H1 (cell line): Measurements from ENCODE around the gene ATG9B. TPM values are rescaled to one million over a fixed set of nuclear protein-coding genes. Genes with fewer than 3 reads are reported as not detected.

ENCODE experiments used
- CTCF ChIA-PET: fragments of 300-600 bp; sonication (Branson Sonifier 250); formaldehyde crosslinking; loops from one replicate; lab custom pipeline; 2021; ENCODE audit not compliant: partially characterized antibody; lab: Charles Lee
- POLR2A ChIA-PET: fragments of 300-600 bp; sonication (Branson Sonifier 250); formaldehyde crosslinking; loops from one replicate; lab custom pipeline; 2021; ENCODE audit warnings: inconsistent platforms; ENCODE audit not compliant: partially characterized antibody; lab: Charles Lee
- DNase-seq, 2 experiments: peaks; one replicate each; pipeline versions ENCODE4 v3.0.0 to v3.0.0-alpha.2; 2010 to 2022; ENCODE audit warnings: low spot score in 2 of 2, low read depth in 1 of 2, mixed read lengths in 1 of 2
- FAIRE-seq: peaks from 2 replicates; lab custom pipeline; 2011; peaks lifted over from hg19 to GRCh38; lab: Jason Lieb, UNC
- H2AFZ ChIP-seq: 2 replicates; pipeline ENCODE4 v1.8.1; 2012; ENCODE audit warnings: low read length, inconsistent platforms
- H2AK5ac ChIP-seq: 2 replicates; pipeline ENCODE4 v1.6.1; 2013; ENCODE audit warnings: low read depth, low read length
- H2BK120ac ChIP-seq: replicated peaks from 2 replicates; pipeline ENCODE3; 2013; ENCODE audit warnings: low read depth, low read length, inconsistent platforms
- H2BK12ac ChIP-seq: 2 replicates; pipeline ENCODE4 v1.6.1; 2013; ENCODE audit warnings: low read depth, low read length
- H2BK15ac ChIP-seq: 2 replicates; pipeline ENCODE4 v1.6.1; 2013; ENCODE audit warnings: low read length
- H2BK20ac ChIP-seq: 2 replicates; pipeline ENCODE4 v1.6.1; 2013; ENCODE audit warnings: low read length
- H2BK5ac ChIP-seq: 2 replicates; pipeline ENCODE4 v1.6.1; 2013; ENCODE audit warnings: low read depth, low read length
- H3K14ac ChIP-seq: 2 replicates; pipeline ENCODE4 v1.6.1; 2013; ENCODE audit warnings: inconsistent platforms; ENCODE audit not compliant: insufficient read length
- H3K18ac ChIP-seq: 2 replicates; pipeline ENCODE4 v1.6.1; 2013; ENCODE audit warnings: low read length; ENCODE audit errors: extremely low read depth
- H3K23ac ChIP-seq: 2 replicates; pipeline ENCODE4 v1.6.1; 2013; ENCODE audit warnings: inconsistent platforms; ENCODE audit not compliant: insufficient read length
- H3K23me2 ChIP-seq: 2 replicates; pipeline ENCODE4 v1.6.1; 2013; ENCODE audit warnings: low read depth, low read length
- H3K27ac ChIP-seq: 2 replicates; pipeline ENCODE4 v1.6.1; 2011; ENCODE audit warnings: low read depth, low read length, inconsistent platforms
- H3K27me3 ChIP-seq, 4 experiments: replicated peaks in 1 of 4; 1 replicate in 1 of 4; 2 replicates in 3 of 4; pipeline versions ENCODE4 v1.6.1 to v1.8.1; 2011 to 2013; ENCODE audit warnings: low read length in 3 of 4, mild to moderate bottlenecking in 3 of 4, inconsistent platforms in 2 of 4, mixed read lengths in 2 of 4, moderate library complexity in 1 of 4; ENCODE audit not compliant: control insufficient read depth in 3 of 4, insufficient read depth in 3 of 4; ENCODE audit errors: extremely low read depth in 1 of 4
- H3K36me3 ChIP-seq, 4 experiments: 2 replicates each; pipeline versions ENCODE4 v1.6.1 to v1.8.1; 2011 to 2013; ENCODE audit warnings: mild to moderate bottlenecking in 4 of 4, low read length in 3 of 4, moderate library complexity in 2 of 4, control low read depth in 1 of 4, inconsistent platforms in 1 of 4; ENCODE audit not compliant: insufficient read depth in 4 of 4, control insufficient read depth in 2 of 4
- H3K4ac ChIP-seq: replicated peaks from 2 replicates; pipeline ENCODE3; 2013; ENCODE audit warnings: low read length, low read depth, mixed read lengths, inconsistent platforms; ENCODE audit not compliant: insufficient read length
- H3K4me1 ChIP-seq, 4 experiments: replicated peaks in 1 of 4; 1 replicate in 1 of 4; 2 replicates in 3 of 4; pipeline versions ENCODE4 v1.6.1 to v1.8.1; 2011 to 2013; ENCODE audit warnings: low read length in 3 of 4, inconsistent platforms in 2 of 4, mixed read lengths in 1 of 4; ENCODE audit not compliant: insufficient read depth in 4 of 4, control insufficient read depth in 3 of 4
- H3K4me2 ChIP-seq, 2 experiments: 2 replicates each; pipeline versions ENCODE4 v1.6.1 to v1.8.1; 2011 to 2013; ENCODE audit warnings: low read depth in 2 of 2, low read length in 2 of 2, control low read depth in 1 of 2, inconsistent platforms in 1 of 2, mild to moderate bottlenecking in 1 of 2; ENCODE audit not compliant: insufficient read depth in 1 of 2
- H3K4me3 ChIP-seq, 4 experiments: fragments of 200-600, 300-600 bp in 1 of 4; sonication (generic), shearing (Covaris generic), sonication (Bioruptor Twin) in 1 of 4; 2 replicates each; pipeline versions ENCODE4 v1.5.1 to v1.8.1; 2011 to 2016; ENCODE audit warnings: low read length in 4 of 4, low read depth in 3 of 4, control low read depth in 2 of 4, inconsistent platforms in 2 of 4, mild to moderate bottlenecking in 2 of 4, mixed read lengths in 1 of 4, moderate library complexity in 1 of 4; ENCODE audit not compliant: insufficient read depth in 2 of 4; ENCODE audit errors: extremely low read depth in 1 of 4
- H3K56ac ChIP-seq: replicated peaks from 2 replicates; pipeline ENCODE3; 2013; ENCODE audit warnings: low read depth, mild to moderate bottlenecking, mixed read lengths, low read length, inconsistent platforms; ENCODE audit not compliant: insufficient read length
- H3K79me1 ChIP-seq: 2 replicates; pipeline ENCODE4 v1.6.1; 2013; ENCODE audit warnings: low read depth, low read length, control low read depth
- H3K79me2 ChIP-seq, 2 experiments: 2 replicates each; pipeline versions ENCODE4 v1.6.1 to v1.8.1; 2012 to 2013; ENCODE audit warnings: low read length in 2 of 2, mild to moderate bottlenecking in 2 of 2, inconsistent platforms in 1 of 2; ENCODE audit not compliant: insufficient read depth in 2 of 2, control insufficient read depth in 1 of 2
- H3K9ac ChIP-seq, 4 experiments: replicated peaks in 1 of 4; 1 replicate in 1 of 4; 2 replicates in 3 of 4; pipeline versions ENCODE4 v1.6.1 to v1.8.1; 2011 to 2013; ENCODE audit warnings: low read depth in 3 of 4, low read length in 3 of 4, control low read depth in 2 of 4, mild to moderate bottlenecking in 2 of 4, moderate library complexity in 2 of 4, inconsistent platforms in 1 of 4; ENCODE audit errors: extremely low read depth in 1 of 4
- H3K9me3 ChIP-seq, 2 experiments: 2 replicates each; pipeline versions ENCODE4 v1.6.1 to v1.8.1; 2012 to 2013; ENCODE audit warnings: mild to moderate bottlenecking in 2 of 2, moderate library complexity in 2 of 2, control low read depth in 1 of 2, inconsistent platforms in 1 of 2, low read depth in 1 of 2, low read length in 1 of 2, mixed read lengths in 1 of 2; ENCODE audit not compliant: insufficient read depth in 2 of 2
- H4K20me1 ChIP-seq, 2 experiments: replicated peaks in 1 of 2; 2 replicates each; pipeline versions ENCODE3 to v1.8.1; 2011 to 2013; ENCODE audit warnings: inconsistent platforms in 2 of 2, low read length in 2 of 2, mild to moderate bottlenecking in 1 of 2; ENCODE audit not compliant: insufficient read depth in 2 of 2, control insufficient read depth in 1 of 2
- H4K5ac ChIP-seq: 2 replicates; pipeline ENCODE4 v1.6.1; 2013; ENCODE audit warnings: low read length, low read depth, mixed read lengths, inconsistent platforms; ENCODE audit not compliant: insufficient read length
- H4K8ac ChIP-seq: 2 replicates; pipeline ENCODE4 v1.8.0; 2013; ENCODE audit warnings: mild to moderate bottlenecking, moderate library complexity, low read length, inconsistent platforms; ENCODE audit not compliant: insufficient read depth; ENCODE audit errors: extremely low read depth
- H4K91ac ChIP-seq: replicated peaks from 2 replicates; pipeline ENCODE3; 2013; ENCODE audit warnings: low read length, mixed read lengths, inconsistent platforms; ENCODE audit not compliant: insufficient read length
- CBX5 ChIP-seq: fragments of 300-800, 300-1000 bp; sonication (generic); IDR thresholded peaks from 2 replicates; pipeline ENCODE4 v1.7.1; 2016; ENCODE audit warnings: antibody characterized with exemption, low read length, low read depth
- CBX8 ChIP-seq: fragments of 300-800, 300-1000 bp; sonication (generic); IDR thresholded peaks from 2 replicates; pipeline ENCODE4 v1.7.1; 2016; ENCODE audit warnings: low read depth, low read length, borderline replicate concordance
- CEBPB ChIP-seq: IDR thresholded peaks from 2 replicates; pipeline ENCODE4 v1.6.1; 2012; ENCODE audit warnings: low read depth, low read length
- CTBP2 ChIP-seq: IDR thresholded peaks from 2 replicates; pipeline ENCODE4 v1.7.0; 2011; ENCODE audit warnings: borderline replicate concordance, mild to moderate bottlenecking, moderate library complexity, mixed read lengths, low read length; ENCODE audit not compliant: insufficient read depth, insufficient read length
- EGR1 ChIP-seq: IDR thresholded peaks from 2 replicates; pipeline ENCODE4 v1.6.1; 2011; ENCODE audit warnings: low read depth, low read length, borderline replicate concordance
- EZH2 ChIP-seq: fragments of 200-600 bp; sonication (generic); IDR thresholded peaks from 2 replicates; pipeline ENCODE4 v1.7.1; 2012; ENCODE audit warnings: low read depth, mild to moderate bottlenecking, moderate library complexity, low read length, inconsistent platforms; ENCODE audit not compliant: severe bottlenecking
- HDAC2 ChIP-seq, 2 experiments: fragments of 300-600 bp in 1 of 2; sonication (generic) in 1 of 2; IDR thresholded peaks; 2 replicates each; pipeline ENCODE4 v1.6.1; 2011 to 2012; ENCODE audit warnings: low read depth in 2 of 2, low read length in 2 of 2, mild to moderate bottlenecking in 2 of 2, moderate library complexity in 2 of 2, borderline replicate concordance in 1 of 2, inconsistent platforms in 1 of 2
- KDM1A ChIP-seq: fragments of 200-600, 300-600 bp; sonication (generic); IDR thresholded peaks from 2 replicates; pipeline ENCODE4 v1.7.1; 2016; ENCODE audit warnings: mild to moderate bottlenecking, low read length, borderline replicate concordance
- MAFK ChIP-seq: IDR thresholded peaks from 2 replicates; pipeline ENCODE4 v1.6.1; 2012; ENCODE audit warnings: low read depth, mild to moderate bottlenecking, improper control_type of control experiment, low read length
- POLR2A ChIP-seq, 2 experiments: IDR thresholded peaks; 1 replicate in 1 of 2; 2 replicates in 1 of 2; pipeline ENCODE4 v1.6.1; 2011; ENCODE audit warnings: low read depth in 2 of 2, low read length in 2 of 2, mild to moderate bottlenecking in 2 of 2; ENCODE audit errors: control extremely low read depth in 1 of 2
- SP2 ChIP-seq: IDR thresholded peaks from 2 replicates; pipeline ENCODE4 v1.6.1; 2012; ENCODE audit warnings: mild to moderate bottlenecking, low read length, inconsistent platforms
- SRF ChIP-seq: IDR thresholded peaks from 2 replicates; pipeline ENCODE4 v1.6.1; 2011; ENCODE audit warnings: mild to moderate bottlenecking, low read depth, low read length, moderate library complexity
- SUZ12 ChIP-seq: fragments of 200-600 bp; sonication (generic); IDR thresholded peaks from 2 replicates; pipeline ENCODE4 v1.6.1; 2012; ENCODE audit warnings: mild to moderate bottlenecking, inconsistent platforms, low read length, moderate library complexity, mixed read lengths
- TCF12 ChIP-seq: IDR thresholded peaks from 2 replicates; pipeline ENCODE4 v1.6.1; 2011; ENCODE audit warnings: low read depth, mild to moderate bottlenecking, low read length
- WGBS, 2 experiments: shearing (Covaris generic) in 1 of 2; methylation state at CpG; one replicate each; pipeline versions ENCODE4 v1.1.6 to v1.1.7; 2013 to 2015; ENCODE audit warnings: low lambda C conversion rate in 2 of 2, mixed read lengths in 2 of 2, inconsistent platforms in 1 of 2, low coverage in 1 of 2, missing lambda C conversion rate in 1 of 2; ENCODE audit not compliant: insufficient replicate concordance in 2 of 2, insufficient coverage in 1 of 2, insufficient read length in 1 of 2; ENCODE audit errors: extremely low coverage in 1 of 2, missing lambda C conversion rate in 1 of 2; 5-methylcytosine and 5-hydroxymethylcytosine counted together
- polyA plus RNA-seq, 7 experiments: library from polyadenylated mRNA; depleted of rRNA in 3 of 7; stranded (reverse) in 5 of 7; unstranded in 2 of 7; fragments of >200 nt in 5 of 7; fragments of 200-250 nt in 2 of 7; gene quantifications; 1 replicate in 5 of 7; 2 replicates in 1 of 7; 4 replicates in 1 of 7; pipeline versions ENCODE4 v1.2.1 to v1.2.3, GENCODE V29; 2011 to 2013; ENCODE audit warnings: missing spikeins in 2 of 7, mixed read lengths in 2 of 7
- total RNA-seq: library from RNA; stranded (reverse); fragmentation: NEBNext Ultra II Directional; extraction: Animal tissue kit (Norgen Biotek cat#: 25700); gene quantifications from 2 replicates; pipeline ENCODE4 v1.2.1, GENCODE V29; 2021

The ATG9B gene
- total and polyA plus RNA-seq, 2 of the 8 experiments (the other 6 are each of a cell fraction or from before 2014, with no cell fraction given), result 1.4 to 2.3 TPM

- FAIRE-seq, result no peak
- 0 out of 2 replicates have a peak overlapping the region, but pooled peaks have one; percentile 20 for H2BK15ac ChIP-seq
- ChIA-PET CTCF (interaction anchor here (0.8 to 8.0 kb wide), 17 partner anchors 8 to 210 kb away, joined by 3 to 116 read pairs (median 9); partner anchors contain the start of genes ABCB8, ABCF2, FASTK and NOS3), POLR2A (interaction anchor here (1.4 to 2.7 kb wide), 3 partner anchors 10 to 17 kb away, joined by 3 to 18 read pairs (median 4); partner anchors contain the start of gene ABCB8)
- no peak overlapping the region for H2BK12ac ChIP-seq
- H2AFZ ChIP-seq, result no peak overlapping the region
- no peak overlapping the region for H3K4ac ChIP-seq
- no peak overlapping the region for H2BK5ac ChIP-seq
- peaks cover 8 to 46% (median 41%) of the 10 kb centered on the region in 4 experiments for H3K27me3 ChIP-seq
- H3K4me3 ChIP-seq, result no peak overlapping the region
- no peaks in the 10 kb centered on the region for H4K20me1 ChIP-seq
- H3K14ac ChIP-seq, result no peak overlapping the region
- WGBS, 2 experiments, result 85% methylated on average over 15 of the region's 15 CpGs; no CpG with 5 or more reads in 1 of the 2 experiments
- H3K56ac ChIP-seq, result no peak overlapping the region
- no peak overlapping the region for H4K5ac ChIP-seq
- no peaks in the 10 kb centered on the region for H3K9me3 ChIP-seq
- H2BK120ac ChIP-seq, result no peak overlapping the region
- H3K4me2 ChIP-seq, result no peak overlapping the region; a peak in 1 of 4 replicates
- no peaks in the 10 kb centered on the region; the same call in 1 of the 2 replicates for H3K79me1 ChIP-seq
- no peaks in the 10 kb centered on the region for H3K79me2 ChIP-seq
- no peak overlapping the region for H2AK5ac ChIP-seq
- no peak overlapping the region for H2BK20ac ChIP-seq
- H3K23me2 ChIP-seq, result peaks cover 7% of the 10 kb centered on the region; the same call in 1 of the 2 replicates
- no peak for DNase-seq
- H3K9ac ChIP-seq, result no peak overlapping the region
- no peak overlapping the region for H4K91ac ChIP-seq
- H3K18ac ChIP-seq, result no peak overlapping the region
- no peak overlapping the region for H4K8ac ChIP-seq
- H3K27ac ChIP-seq, result no peak overlapping the region
- H3K36me3 ChIP-seq, result no peaks in the 10 kb centered on the region
- peaks cover 0 to 30% (median 19%) of the 10 kb centered on the region in 4 experiments; a peak in 5 of 7 replicates for H3K4me1 ChIP-seq
- no peak overlapping the region for H3K23ac ChIP-seq
- TF ChIP-seq SUZ12 (no peak), CBX8 (no peak), CBX5 (no peak), SRF (no peak), TCF12 (no peak), HDAC2 (IDR thresholded peaks at IDR 0.05; ENCODE audit: borderline replicate concordance in 1 of 2, low read depth in 2 of 2, low read length in 2 of 2) (no peak), MAFK (no peak), CEBPB (no peak), EGR1 (no peak), EZH2 (no peak), CTBP2 (no peak), KDM1A (no peak), SP2 (no peak), POLR2A (IDR thresholded peaks at IDR 0.05; ENCODE audit: control extremely low read depth in 1 of 2, low read depth in 2 of 2, low read length in 2 of 2) (no peak)
Measured at GRCh38 chr7:151016942-151017341, 7.4 kb downstream of the ATG9B start.
